BLaER1 treated with 17β-estradiol and CSF1 and Interleukin-3, amounts not matched to agents 10 nM and 100 nM (cell line): ENCODE data around the gene KLK10.

Experiments
- H3K27ac ChIP-seq, 11 experiments: shearing (Covaris generic); formaldehyde crosslinking; 2 replicates each; pipeline ENCODE4 v1.8.1; 2022
- H3K27me3 ChIP-seq, 11 experiments: shearing (Covaris generic); formaldehyde crosslinking; 2 replicates each; pipeline ENCODE4 v1.8.1; 2022
- H3K36me3 ChIP-seq, 11 experiments: shearing (Covaris generic); formaldehyde crosslinking; 2 replicates each; pipeline ENCODE4 v1.8.1; 2022
- H3K4me1 ChIP-seq, 10 experiments: shearing (Covaris generic); formaldehyde crosslinking; 2 replicates each; pipeline ENCODE4 v1.8.1; 2022
- H3K4me2 ChIP-seq, 11 experiments: shearing (Covaris generic); formaldehyde crosslinking; 2 replicates each; pipeline ENCODE4 v1.8.1; 2022
- H3K4me3 ChIP-seq, 10 experiments: shearing (Covaris generic); formaldehyde crosslinking; 2 replicates each; pipeline ENCODE4 v1.8.1; 2022
- H3K9ac ChIP-seq, 11 experiments: shearing (Covaris generic); formaldehyde crosslinking; 2 replicates each; pipeline ENCODE4 v1.8.1; 2022
- H3K9me3 ChIP-seq, 11 experiments: shearing (Covaris generic); formaldehyde crosslinking; replicated peaks in 1 of 11; 2 replicates each; pipeline ENCODE4 v1.8.1; 2022
- H4K20me1 ChIP-seq, 11 experiments: shearing (Covaris generic); formaldehyde crosslinking; 2 replicates each; pipeline ENCODE4 v1.8.1; 2022
- Cebpa-rat ChIP-seq, 11 experiments: shearing (Covaris generic); IDR thresholded peaks; 2 replicates each; pipeline ENCODE4 v1.8.1; 2022

KLK10 gene

DNA sequence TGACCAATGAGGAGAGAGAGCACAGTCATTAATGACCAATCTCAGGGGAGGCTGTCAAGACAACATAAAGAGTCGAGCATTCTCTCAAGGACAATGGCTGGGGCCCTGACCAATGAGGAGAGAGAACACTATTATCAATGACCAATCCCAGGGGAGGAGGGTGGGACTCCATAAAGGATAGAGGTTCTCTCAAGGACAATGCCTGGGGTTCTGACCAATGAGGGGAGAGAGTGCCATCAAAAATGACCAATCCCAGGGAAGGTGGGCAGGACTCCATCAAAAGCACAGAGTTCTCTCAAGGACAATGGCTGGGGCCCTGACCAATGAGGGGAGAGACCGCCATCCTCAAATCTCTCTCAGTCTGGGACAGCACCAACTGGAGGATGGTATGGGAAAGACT is 10.2 kb upstream of the KLK10 start:
- H3K4me3 ChIP-seq, result no peak overlapping the region
- H3K4me1 ChIP-seq, result no peaks in the 10 kb centered on the region
- no peaks in the 10 kb centered on the region for H3K36me3 ChIP-seq
- H3K9ac ChIP-seq, result no peak overlapping the region
- H3K9me3 ChIP-seq, result no peaks in the 10 kb centered on the region
- no peak for TF ChIP-seq Cebpa-rat (IDR thresholded peaks at IDR 0.05)
- peaks cover 0 to 3% (median 0%) of the 10 kb centered on the region in 11 experiments; a peak in 1 of 22 replicates for H3K27me3 ChIP-seq
- no peak overlapping the region for H3K4me2 ChIP-seq
- no peak overlapping the region for H3K27ac ChIP-seq
- no peaks in the 10 kb centered on the region for H4K20me1 ChIP-seq

DNA sequence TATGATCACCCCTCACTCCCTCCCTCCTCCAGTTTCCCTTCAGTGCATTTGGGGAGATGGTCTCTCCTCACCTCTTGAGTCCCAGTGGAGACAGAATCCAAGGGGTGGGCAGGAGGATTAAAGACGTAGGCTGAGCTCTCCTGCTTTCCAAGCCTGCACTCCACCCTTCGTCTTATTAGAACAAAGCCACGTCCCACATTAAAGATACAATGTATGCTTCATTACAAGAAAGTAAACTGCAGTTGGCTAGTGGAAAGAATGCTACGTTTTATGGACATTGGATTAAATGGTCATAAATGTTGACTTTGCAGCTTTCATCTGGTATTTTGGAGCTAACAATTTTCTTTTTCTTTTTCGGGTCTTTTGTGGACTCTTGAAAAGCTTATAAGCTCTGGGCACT is 8.4 kb upstream of the KLK10 start:
- Histone ChIP-seq H3K27ac (no peak overlapping the region), H3K27me3 (peaks cover 0 to 4% (median 0%) of the 10 kb centered on the region in 11 experiments; a peak in 3 of 22 replicates), H4K20me1 (no peaks in the 10 kb centered on the region), H3K36me3 (no peaks in the 10 kb centered on the region), H3K4me2 (no peak overlapping the region), H3K9ac (no peak overlapping the region), H3K4me3 (no peak overlapping the region), H3K4me1 (no peaks in the 10 kb centered on the region), H3K9me3 (no peaks in the 10 kb centered on the region)
- no peak for TF ChIP-seq Cebpa-rat (IDR thresholded peaks at IDR 0.05)

DNA sequence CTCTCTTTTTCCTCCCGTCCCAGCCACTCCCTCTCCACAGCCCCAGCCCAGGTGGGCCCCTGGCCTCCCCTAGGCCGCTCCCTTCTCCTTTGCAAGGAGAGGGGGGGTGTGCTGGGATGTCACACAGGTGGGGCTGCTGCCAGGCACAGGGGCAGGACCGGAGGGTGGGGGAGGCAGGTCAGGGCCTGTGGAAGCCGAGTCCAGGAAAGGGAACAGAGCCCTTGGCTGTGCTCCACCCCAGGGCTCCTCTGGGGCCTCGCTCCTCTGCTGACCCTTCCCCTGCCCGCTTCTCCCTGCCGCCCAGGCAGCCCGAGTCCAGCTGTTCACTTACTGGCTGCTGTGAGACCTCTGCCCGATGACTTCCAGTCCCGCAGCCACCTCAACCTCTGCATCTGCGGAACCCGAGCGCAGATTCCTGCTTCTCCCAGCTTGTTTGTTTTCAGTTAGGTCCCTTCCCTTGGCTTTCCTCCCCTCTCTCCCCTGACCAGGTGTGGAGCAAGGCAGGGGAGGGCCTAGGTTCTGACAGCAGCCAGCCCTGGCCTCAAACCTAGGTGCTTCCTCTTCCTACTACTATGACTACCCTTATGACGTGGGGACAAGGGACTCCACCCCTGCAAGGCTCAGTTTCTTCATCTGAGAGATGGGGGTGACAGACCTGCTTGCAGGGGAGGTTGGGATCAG is 7.8 kb upstream of the KLK10 start:
- Histone ChIP-seq H3K36me3 (no peaks in the 10 kb centered on the region), H3K4me2 (no peak overlapping the region), H3K4me3 (no peak overlapping the region), H3K9ac (no peak overlapping the region), H3K27ac (no peak overlapping the region), H3K9me3 (no peaks in the 10 kb centered on the region), H3K4me1 (no peaks in the 10 kb centered on the region), H4K20me1 (no peaks in the 10 kb centered on the region), H3K27me3 (peaks cover 0 to 4% (median 0%) of the 10 kb centered on the region in 11 experiments; a peak in 3 of 22 replicates)
- no peak for TF ChIP-seq Cebpa-rat (IDR thresholded peaks at IDR 0.05)

DNA sequence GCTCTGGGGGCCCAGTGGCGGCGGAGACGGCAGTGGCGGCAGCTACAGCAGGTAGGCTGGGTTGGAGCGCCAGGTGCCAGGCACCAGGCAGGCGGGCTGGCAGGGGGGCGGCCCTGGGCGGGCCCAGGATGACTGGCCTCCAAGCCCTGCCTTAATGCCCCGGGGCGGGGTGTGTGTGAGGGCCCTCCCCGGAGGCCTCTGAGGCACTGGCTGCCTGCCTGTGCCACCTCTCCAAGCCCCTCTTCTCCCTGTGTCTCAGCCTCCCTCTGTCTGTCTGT is 7.0 kb upstream of the KLK10 start, which contains the start of gene KLK11:
TSS of gene KLK11 (minus strand) at position 63 of the 278 bp plus-strand sequence. CDS start 985 bp downstream, outside the sequence.
- Histone ChIP-seq H4K20me1 (no peaks in the 10 kb centered on the region), H3K4me3 (no peak within 1 kb of the TSS), H3K4me2 (no peak within 1 kb of the TSS), H3K9ac (no peak within 1 kb of the TSS), H3K4me1 (peaks cover 0 to 1% (median 0%) of the 10 kb centered on the region in 10 experiments; a peak in 3 of 20 replicates), H3K36me3 (no peaks in the 10 kb centered on the region), H3K9me3 (no peaks in the 10 kb centered on the region), H3K27me3 (peaks cover 0 to 4% (median 0%) of the 10 kb centered on the region in 11 experiments; a peak in 3 of 22 replicates), H3K27ac (no peak within 1 kb of the TSS)
- TF ChIP-seq Cebpa-rat (IDR thresholded peaks at IDR 0.05), result no peak

DNA sequence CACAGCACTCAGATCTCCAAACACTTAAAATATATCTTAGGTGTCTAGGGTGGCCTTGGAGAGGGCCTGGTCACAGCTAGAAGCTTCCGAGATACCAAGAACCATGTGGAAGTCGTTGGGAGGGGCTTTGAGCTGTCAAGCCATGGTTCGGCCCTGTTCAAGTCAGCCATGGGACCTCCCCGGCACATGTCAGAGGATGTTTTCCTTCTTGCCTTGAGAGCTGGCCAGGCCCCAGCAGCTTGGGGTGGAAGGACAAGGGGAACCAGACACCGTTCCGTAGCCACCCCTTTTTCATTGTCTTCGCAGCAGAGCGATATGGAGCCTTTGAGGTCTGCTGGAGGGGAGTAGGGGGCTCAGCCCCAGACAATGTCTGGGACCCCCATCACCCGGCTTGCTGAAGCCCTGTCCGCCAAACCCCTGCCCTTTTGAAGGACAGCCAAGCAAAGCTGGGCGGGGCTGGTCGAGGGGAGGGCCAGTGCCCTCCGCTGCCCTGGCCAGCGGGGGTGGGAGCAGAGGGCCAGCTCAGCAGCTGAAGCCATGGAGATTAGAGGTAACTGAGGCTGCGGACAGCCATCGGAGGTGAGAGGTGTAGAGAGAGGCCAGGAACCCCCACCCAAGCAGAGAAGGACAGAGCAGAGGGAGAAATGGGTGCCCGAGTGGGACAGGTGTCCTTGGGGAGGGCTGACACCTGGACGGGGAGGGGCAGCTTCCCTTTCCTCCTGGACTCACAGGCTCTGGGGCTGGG is 6.5 kb upstream of the KLK10 start:
- Histone ChIP-seq H3K27me3 (peaks cover 0 to 4% (median 0%) of the 10 kb centered on the region in 11 experiments; a peak in 3 of 22 replicates), H3K27ac (no peak overlapping the region), H3K9ac (no peak overlapping the region), H3K4me1 (peaks cover 0 to 5% (median 0%) of the 10 kb centered on the region in 10 experiments; a peak in 3 of 20 replicates), H3K4me3 (no peak overlapping the region), H3K4me2 (no peak overlapping the region), H3K9me3 (no peaks in the 10 kb centered on the region), H4K20me1 (no peaks in the 10 kb centered on the region), H3K36me3 (no peaks in the 10 kb centered on the region)
- TF ChIP-seq Cebpa-rat (IDR thresholded peaks at IDR 0.05), result no peak

DNA sequence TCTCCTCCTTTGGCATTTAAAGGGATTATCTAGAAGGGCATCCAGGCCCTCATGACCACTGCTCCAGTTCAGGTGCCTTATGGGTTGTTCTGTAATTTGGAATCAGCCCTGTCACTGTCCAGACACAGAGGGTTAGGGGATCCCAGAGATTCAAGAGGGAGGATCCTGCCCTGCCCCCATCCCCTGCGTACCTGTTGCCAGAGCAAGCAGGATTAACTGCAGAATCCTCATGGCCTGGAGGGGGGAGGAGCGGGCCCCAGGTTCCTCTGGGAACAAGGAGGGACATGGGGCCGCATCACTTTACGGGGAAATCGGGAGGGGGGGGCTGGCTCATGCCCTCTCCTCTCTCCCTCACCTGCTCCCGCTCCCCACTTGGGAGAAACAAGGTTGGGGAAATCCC is 5.9 kb upstream of the KLK10 start:
- H3K4me1 ChIP-seq, result peaks cover 0 to 9% (median 2%) of the 10 kb centered on the region in 10 experiments; a peak in 12 of 20 replicates
- no peaks in the 10 kb centered on the region for H3K36me3 ChIP-seq
- H4K20me1 ChIP-seq, result no peaks in the 10 kb centered on the region
- H3K4me3 ChIP-seq, result no peak overlapping the region
- peaks cover 0 to 5% (median 2%) of the 10 kb centered on the region in 11 experiments; a peak in 15 of 22 replicates for H3K27me3 ChIP-seq
- no peak overlapping the region for H3K27ac ChIP-seq
- H3K9ac ChIP-seq, result no peak overlapping the region
- no peaks in the 10 kb centered on the region for H3K9me3 ChIP-seq
- TF ChIP-seq Cebpa-rat (IDR thresholded peaks at IDR 0.05), result no peak
- H3K4me2 ChIP-seq, result no peak overlapping the region

DNA sequence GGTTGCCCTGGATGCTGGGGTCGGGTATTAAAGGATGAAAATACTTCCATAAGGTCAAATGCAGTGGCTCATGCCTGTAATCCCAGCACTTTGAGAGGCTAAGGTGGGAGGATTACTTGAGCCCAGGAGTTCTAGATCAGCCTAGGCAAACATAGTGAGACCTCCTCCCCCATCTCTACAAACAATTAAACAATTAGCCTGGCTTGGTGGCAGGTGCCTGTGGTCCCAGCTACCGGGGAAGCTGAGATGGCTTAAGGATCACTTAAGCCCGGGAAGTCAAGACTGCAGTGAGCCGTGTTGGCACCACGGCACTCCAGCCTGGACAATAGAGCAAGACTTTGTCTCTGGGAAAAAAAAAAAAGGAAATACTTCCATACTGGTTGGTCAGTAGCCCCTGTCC is 5.4 kb upstream of the KLK10 start:
- Histone ChIP-seq H3K27ac (no peak overlapping the region), H3K36me3 (no peaks in the 10 kb centered on the region), H4K20me1 (no peaks in the 10 kb centered on the region), H3K9me3 (no peaks in the 10 kb centered on the region), H3K27me3 (peaks cover under 1 to 10% (median 7%) of the 10 kb centered on the region in 11 experiments; a peak in 19 of 22 replicates), H3K9ac (no peak overlapping the region), H3K4me1 (peaks cover 0 to 14% (median 7%) of the 10 kb centered on the region in 10 experiments; a peak in 15 of 20 replicates), H3K4me2 (no peak overlapping the region), H3K4me3 (no peak overlapping the region)
- TF ChIP-seq Cebpa-rat (IDR thresholded peaks at IDR 0.05), result no peak

DNA sequence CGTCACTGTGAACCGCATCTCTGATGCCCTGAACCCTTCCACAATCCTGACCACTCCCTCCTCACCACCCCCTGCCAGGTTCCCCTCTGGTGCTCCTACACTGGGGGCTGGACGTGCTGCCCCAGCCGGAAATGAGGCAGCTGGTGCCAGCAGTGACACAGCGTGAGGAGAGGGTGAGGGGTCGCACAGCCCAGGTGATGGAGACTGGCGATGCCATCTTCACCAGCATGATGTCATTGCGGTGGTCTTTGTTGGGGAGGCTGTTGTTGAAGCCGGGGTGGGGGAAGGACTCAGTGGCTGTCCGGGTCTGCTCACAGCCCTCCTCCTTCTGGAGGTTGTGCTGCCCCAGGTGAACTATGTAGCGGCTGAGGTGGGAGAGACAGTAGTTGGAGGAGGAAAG is 4.4 kb upstream of the KLK10 start:
- Histone ChIP-seq H3K36me3 (no peaks in the 10 kb centered on the region), H3K4me2 (no peak overlapping the region), H3K4me1 (peaks cover 5 to 24% (median 16%) of the 10 kb centered on the region in 10 experiments; a peak in 19 of 20 replicates), H4K20me1 (peaks cover 0 to 4% (median 0%) of the 10 kb centered on the region in 11 experiments; a peak in 2 of 22 replicates), H3K27ac (no peak overlapping the region), H3K27me3 (peaks cover 10 to 20% (median 17%) of the 10 kb centered on the region in 11 experiments), H3K9ac (no peak overlapping the region), H3K9me3 (no peaks in the 10 kb centered on the region), H3K4me3 (no peak overlapping the region)
- TF ChIP-seq Cebpa-rat (IDR thresholded peaks at IDR 0.05), result no peak

DNA sequence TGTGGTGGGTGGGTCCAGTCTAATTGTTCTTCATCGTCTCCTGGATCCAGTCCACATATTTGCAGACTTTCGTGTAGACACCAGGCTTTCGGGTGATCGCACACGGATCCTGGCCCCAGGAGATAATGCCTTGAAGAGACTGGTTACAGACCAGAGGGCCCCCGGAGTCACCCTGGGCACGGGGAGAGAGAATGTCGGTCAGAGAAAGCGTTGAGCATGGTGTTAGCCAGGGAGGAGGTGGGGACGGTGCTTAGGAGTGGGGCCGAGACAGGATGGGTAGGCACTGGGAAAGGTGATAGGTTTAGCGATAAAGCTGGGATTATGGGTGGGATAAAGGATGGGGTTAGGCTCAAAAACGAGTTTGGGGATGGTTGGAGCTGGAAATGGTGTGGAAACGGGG is 3.0 kb upstream of the KLK10 start:
- no peak overlapping the region for H3K4me2 ChIP-seq
- H3K9ac ChIP-seq, result no peak overlapping the region
- H3K36me3 ChIP-seq, result no peaks in the 10 kb centered on the region
- H3K27ac ChIP-seq, result no peak overlapping the region
- peaks cover 24 to 34% (median 31%) of the 10 kb centered on the region in 11 experiments for H3K27me3 ChIP-seq
- peaks cover 13 to 34% (median 26%) of the 10 kb centered on the region in 10 experiments; a peak in 19 of 20 replicates for H3K4me1 ChIP-seq
- H4K20me1 ChIP-seq, result peaks cover 0 to 4% (median 0%) of the 10 kb centered on the region in 11 experiments; a peak in 2 of 22 replicates
- H3K9me3 ChIP-seq, result no peaks in the 10 kb centered on the region
- no peak for TF ChIP-seq Cebpa-rat (IDR thresholded peaks at IDR 0.05)
- H3K4me3 ChIP-seq, result no peak overlapping the region
